PC-3 (cell line): ENCODE measurements around the gene CD2AP. TPM values are rescaled to one million over a fixed set of nuclear protein-coding genes. Genes with fewer than 3 reads are reported as not detected.
"Not testable (repeated sequence)": the region's sequence is repeated elsewhere in the genome, so short reads cannot be mapped to it uniquely, and the experiment has no call there.

Source experiments
- ATAC-seq: fragments of 200-7000 bp; cut with Tn5 transposase; 2 replicates; pipeline ENCODE4 v1.9.1; 2020; ENCODE audit warnings: mild to moderate bottlenecking, moderate library complexity
- BruUV-seq: library from RNA; stranded (reverse); fragments of 400-500 nt; replicated peaks from 2 replicates; lab custom pipeline; 2021; lab: Mats Ljungman, UMichigan
- CTCF ChIA-PET: fragments of 300-600 bp; sonication (Branson Sonifier 250); formaldehyde crosslinking; loops from one replicate; lab custom pipeline; 2022; ENCODE audit warnings: antibody characterized with exemption; lab: Charles Lee
- POLR2A ChIA-PET: fragments of 300-600 bp; sonication (Branson Sonifier 250); formaldehyde crosslinking; loops from one replicate; lab custom pipeline; 2022; ENCODE audit warnings: antibody characterized with exemption; ENCODE audit not compliant: unreplicated experiment; lab: Charles Lee
- DNase-seq: peaks from one replicate; pipeline ENCODE4 v3.0.0-alpha.2; 2015
- H2AFZ ChIP-seq: fragments of 300-600 bp; sonication (generic); 2 replicates; pipeline ENCODE4 v1.6.0; 2016; ENCODE audit warnings: antibody characterized with exemption, low read length
- H3F3A ChIP-seq: fragments of 300-600 bp; sonication (generic); one replicate; pipeline ENCODE4 v1.6.0; 2017; ENCODE audit warnings: antibody characterized with exemption, low read length, control low read depth, mild to moderate bottlenecking; ENCODE audit not compliant: unreplicated experiment
- H3K27ac ChIP-seq: fragments of 300-600 bp; sonication (generic); 2 replicates; pipeline ENCODE4 v1.5.1; 2016; ENCODE audit warnings: mild to moderate bottlenecking, low read length
- H3K27me3 ChIP-seq: fragments of 300-600 bp; sonication (generic); 2 replicates; pipeline ENCODE4 v1.6.1; 2016; ENCODE audit warnings: low read length, mixed read lengths
- H3K36me3 ChIP-seq: fragments of 300-600 bp; sonication (generic); 2 replicates; pipeline ENCODE4 v1.6.1; 2016; ENCODE audit warnings: low read depth, mixed run types, low read length, mixed read lengths
- H3K4me1 ChIP-seq: fragments of 300-600 bp; sonication (generic); 2 replicates; pipeline ENCODE4 v1.5.1; 2016; ENCODE audit warnings: low read length; ENCODE audit not compliant: insufficient read depth
- H3K4me2 ChIP-seq: fragments of 300-600 bp; sonication (generic); 2 replicates; pipeline ENCODE4 v1.6.0; 2016; ENCODE audit warnings: low read length
- H3K4me3 ChIP-seq: fragments of 300-600 bp; sonication (generic); 2 replicates; pipeline ENCODE4 v1.5.1; 2016; ENCODE audit warnings: mild to moderate bottlenecking, low read length, mixed read lengths
- H3K79me2 ChIP-seq: fragments of 300-600 bp; sonication (generic); 2 replicates; pipeline ENCODE4 v1.6.1; 2017; ENCODE audit warnings: low read length, mixed read lengths
- H3K9ac ChIP-seq: fragments of 300-600 bp; sonication (generic); 2 replicates; pipeline ENCODE4 v1.6.0; 2016; ENCODE audit warnings: mild to moderate bottlenecking, low read length
- H3K9me2 ChIP-seq: fragments of 300-600 bp; sonication (generic); replicated peaks from 2 replicates; pipeline ENCODE4 v1.6.1; 2016; ENCODE audit warnings: mixed run types, low read length, mixed read lengths
- H3K9me3 ChIP-seq: fragments of 300-600 bp; sonication (generic); 2 replicates; pipeline ENCODE4 v1.6.1; 2016; ENCODE audit warnings: low read length, mixed read lengths
- H4K20me1 ChIP-seq: fragments of 300-600 bp; sonication (generic); 2 replicates; pipeline ENCODE4 v1.6.1; 2016; ENCODE audit warnings: low read length, mixed read lengths
- CTCF ChIP-seq: fragments of 300-600 bp; sonication (generic); conservative IDR thresholded peaks from 2 replicates; pipeline ENCODE4 v1.5.1; 2017; ENCODE audit warnings: antibody characterized with exemption, low read depth, mild to moderate bottlenecking, low read length
- EZH2 ChIP-seq: fragments of 300-600 bp; sonication (generic); IDR thresholded peaks from one replicate; pipeline ENCODE4 v1.6.1; 2017; ENCODE audit warnings: antibody characterized with exemption, mild to moderate bottlenecking, low read length; ENCODE audit not compliant: unreplicated experiment
- EZH2phosphoT487 ChIP-seq: fragments of 300-600 bp; sonication (generic); IDR thresholded peaks from 2 replicates; pipeline ENCODE4 v1.6.1; 2018; ENCODE audit warnings: mild to moderate bottlenecking, antibody characterized with exemption, low read length, borderline replicate concordance
- intact Hi-C: fragments of 100-400 bp; cut with micrococcal nuclease; formaldehyde crosslinking; loops from 2 replicates; pipeline ENCODE4 v1.9.0; 2023
- total RNA-seq: library from RNA; depleted of rRNA; stranded (reverse); fragments of >200 nt; gene quantifications from 2 replicates; pipeline ENCODE4 v1.2.3, GENCODE V29; 2014

The CD2AP gene
- total RNA-seq, 1 experiment from 2014 or later = 16.2 TPM

- H3K79me2 ChIP-seq = no peaks in the 10 kb centered on the region
- H2AFZ ChIP-seq = no peak overlapping the region
- no peak overlapping the region for H3K27ac ChIP-seq
- no peaks in the 10 kb centered on the region for H3K27me3 ChIP-seq
- TF ChIP-seq EZH2phosphoT487 (no peak), EZH2 (no peak), CTCF (no peak)
- H3K4me1 ChIP-seq = peaks cover 22% of the 10 kb centered on the region
- H3F3A ChIP-seq = no peaks in the 10 kb centered on the region
- no peak overlapping the region for H3K4me3 ChIP-seq
- H3K4me2 ChIP-seq = no peak overlapping the region
- ChIA-PET POLR2A (no interaction called here), CTCF (interaction anchor here (0.6 kb wide), 1 partner anchor 133 kb away, joined by 3 read pairs; no protein-coding TSS in a partner anchor)
- no peaks in the 10 kb centered on the region for H3K36me3 ChIP-seq
- ATAC-seq (no peak), DNase-seq (no peak)
- no peaks in the 10 kb centered on the region for H3K9me3 ChIP-seq
- BruUV-seq = no TSS peak
- H3K9me2 ChIP-seq = no peaks in the 10 kb centered on the region
- H3K9ac ChIP-seq = no peak overlapping the region
- no peaks in the 10 kb centered on the region for H4K20me1 ChIP-seq
- intact Hi-C loops = no loop called here
These were observed 169.6 kb downstream of the CD2AP start for GRCh38 chr6:47647188-47647587.

- intact Hi-C loops, H3K79me2 ChIP-seq, H3K9me3 ChIP-seq, H3K4me3 ChIP-seq, H3K9me2 ChIP-seq, H3K27ac ChIP-seq, ATAC-seq, H3K9ac ChIP-seq, H3K27me3 ChIP-seq, H3K4me2 ChIP-seq, H4K20me1 ChIP-seq, POLR2A ChIA-PET, H2AFZ ChIP-seq, H3K36me3 ChIP-seq, CTCF ChIA-PET, BruUV-seq, DNase-seq, H3F3A ChIP-seq: not testable (repeated sequence)
- H3K4me1 ChIP-seq = peaks cover 23% of the 10 kb centered on the region
These were observed 170.0 kb downstream of the CD2AP start for GRCh38 chr6:47647626-47648025.

- TF ChIP-seq EZH2phosphoT487 (no peak), EZH2 (no peak), CTCF (no peak)
- Histone ChIP-seq H3K9ac (no peak overlapping the region), H3K36me3 (no peaks in the 10 kb centered on the region), H3K27me3 (no peaks in the 10 kb centered on the region), H3K9me2 (no peaks in the 10 kb centered on the region), H3F3A (no peaks in the 10 kb centered on the region), H3K79me2 (no peaks in the 10 kb centered on the region), H3K4me1 (peaks cover 23% of the 10 kb centered on the region), H3K4me2 (no peak overlapping the region), H3K27ac (no peak overlapping the region), H2AFZ (no peak overlapping the region), H4K20me1 (no peaks in the 10 kb centered on the region), H3K9me3 (no peaks in the 10 kb centered on the region), H3K4me3 (no peak overlapping the region)
- intact Hi-C loops = no loop called here
- BruUV-seq = no TSS peak
- POLR2A ChIA-PET = no interaction called here
- ATAC-seq (no peak), DNase-seq (no peak)
- CTCF ChIA-PET = no interaction called here
These were observed 170.4 kb downstream of the CD2AP start for GRCh38 chr6:47648031-47648430.
